Measurements from ENCODE around the gene ALOX12.
"Not testable (repeated sequence)": the region's sequence is repeated elsewhere in the genome, so short reads cannot be mapped to it uniquely, and the experiment has no call there.

Gene ALOX12

GRCh38 chr17:6995500-6996255 lies at the start of gene ALOX12:
TSS of gene ALOX12 (plus strand) at chr17:6996049. CDS start at chr17:6996118, 69 bp downstream.
- no peak within 1 kb of the TSS for H3K27ac Mint-ChIP-seq
- no peaks in the 10 kb centered on the region for H3K27me3 Mint-ChIP-seq (ENCODE audit: low read depth)
- no peak within 1 kb of the TSS for H3K4me3 Mint-ChIP-seq
- no peaks in the 10 kb centered on the region for H3K9me3 Mint-ChIP-seq
- H3K36me3 Mint-ChIP-seq (ENCODE audit: low read depth), result peaks cover 32% of the 10 kb centered on the region
- H3K4me1 Mint-ChIP-seq (ENCODE audit: low read depth), result peaks cover 2% of the 10 kb centered on the region

GRCh38 chr17:6947745-6948144 lies 48.1 kb upstream of the ALOX12 start:
- H3K9me3 Mint-ChIP-seq, result no peaks in the 10 kb centered on the region
- no peak overlapping the region for H3K27ac Mint-ChIP-seq
- H3K36me3 Mint-ChIP-seq (ENCODE audit: low read depth), result peaks cover 2% of the 10 kb centered on the region

DNA sequence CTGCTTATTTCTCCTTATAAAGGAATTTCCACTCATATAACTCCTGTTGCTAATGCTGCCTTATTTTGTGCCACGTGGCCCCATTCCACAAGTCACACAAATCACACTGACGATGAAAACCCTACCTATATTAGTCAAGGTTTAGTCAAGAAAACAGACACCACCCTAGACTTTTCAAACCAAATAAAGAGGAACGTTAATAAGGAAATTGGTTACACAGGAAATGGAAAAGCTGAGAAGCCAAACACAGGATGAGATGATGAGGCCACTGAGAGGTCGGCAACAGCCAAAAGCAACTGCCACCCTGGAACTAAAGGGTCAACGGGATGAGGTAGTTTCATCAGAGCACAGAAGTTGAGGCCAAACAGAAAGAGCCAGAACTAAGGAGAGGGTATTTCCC lies 47.3 kb upstream of the ALOX12 start:
- no peaks in the 10 kb centered on the region for H3K27me3 Mint-ChIP-seq (ENCODE audit: low read depth)
- H3K4me1 Mint-ChIP-seq (ENCODE audit: low read depth), result peaks cover 6% of the 10 kb centered on the region
- H3K36me3 Mint-ChIP-seq (ENCODE audit: low read depth), result peaks cover 2% of the 10 kb centered on the region
- no peaks in the 10 kb centered on the region for H3K9me3 Mint-ChIP-seq
- no peak overlapping the region for H3K4me3 Mint-ChIP-seq
- H3K27ac Mint-ChIP-seq, result peak overlapping the region; percentile 32

More at GRCh38 chr17:6947745-6948144, 48.1 kb upstream of the ALOX12 start:
- Mint-ChIP-seq H3K4me1 (ENCODE audit: low read depth) (peaks cover 6% of the 10 kb centered on the region), H3K27me3 (ENCODE audit: low read depth) (no peaks in the 10 kb centered on the region), H3K4me3 (no peak overlapping the region)

- no peaks in the 10 kb centered on the region for H3K9me3 Mint-ChIP-seq
- H3K4me1 Mint-ChIP-seq (ENCODE audit: low read depth), result peaks cover 6% of the 10 kb centered on the region
- no peaks in the 10 kb centered on the region for H3K27me3 Mint-ChIP-seq (ENCODE audit: low read depth)
Observed at GRCh38 chr17:6948976-6949375, 46.9 kb upstream of the ALOX12 start.

GRCh38 chr17:6950938-6951337 lies 44.9 kb upstream of the ALOX12 start:
- not testable (repeated sequence) for H3K9me3 Mint-ChIP-seq; H3K27me3 Mint-ChIP-seq (ENCODE audit: low read depth); H3K36me3 Mint-ChIP-seq (ENCODE audit: low read depth); H3K4me1 Mint-ChIP-seq (ENCODE audit: low read depth); H3K27ac Mint-ChIP-seq; H3K4me3 Mint-ChIP-seq

More at GRCh38 chr17:6948976-6949375, 46.9 kb upstream of the ALOX12 start:
- Mint-ChIP-seq H3K27ac (no peak overlapping the region), H3K36me3 (ENCODE audit: low read depth) (peaks cover 2% of the 10 kb centered on the region), H3K4me3 (no peak overlapping the region)

- Mint-ChIP-seq H3K36me3 (ENCODE audit: low read depth) (no peaks in the 10 kb centered on the region), H3K9me3 (no peaks in the 10 kb centered on the region), H3K27ac (no peak overlapping the region), H3K4me3 (no peak overlapping the region), H3K27me3 (ENCODE audit: low read depth) (no peaks in the 10 kb centered on the region), H3K4me1 (ENCODE audit: low read depth) (peaks cover 2% of the 10 kb centered on the region)
Observed at GRCh38 chr17:6953689-6954088, 42.2 kb upstream of the ALOX12 start.

DNA sequence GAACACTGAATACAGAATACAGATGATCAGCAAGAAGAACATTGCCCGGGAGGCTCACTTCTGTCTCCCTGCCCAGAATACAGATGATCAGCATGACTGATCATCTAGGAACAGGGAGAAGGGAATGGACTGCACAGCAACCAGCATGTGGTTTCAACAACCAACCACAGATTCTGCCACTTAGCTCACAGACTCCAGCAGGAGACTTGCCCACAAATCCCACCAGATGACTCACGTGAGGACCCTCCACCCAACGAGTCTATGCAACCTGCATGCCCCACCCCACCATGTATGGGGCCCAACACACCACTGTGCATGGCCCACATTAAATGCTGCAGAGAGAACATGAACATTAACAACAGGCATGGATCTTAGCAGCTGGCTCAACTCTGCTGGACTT lies 36.1 kb upstream of the ALOX12 start:
- no peaks in the 10 kb centered on the region for H3K9me3 Mint-ChIP-seq
- peaks cover 19% of the 10 kb centered on the region for H3K27me3 Mint-ChIP-seq (ENCODE audit: low read depth)
- H3K36me3 Mint-ChIP-seq (ENCODE audit: low read depth), result no peaks in the 10 kb centered on the region
- H3K4me1 Mint-ChIP-seq (ENCODE audit: low read depth), result no peaks in the 10 kb centered on the region
- H3K27ac Mint-ChIP-seq, result no peak overlapping the region
- H3K4me3 Mint-ChIP-seq, result no peak overlapping the region

GRCh38 chr17:6969323-6969726 lies 26.5 kb upstream of the ALOX12 start:
- Mint-ChIP-seq H3K27ac (no peak overlapping the region), H3K4me1 (ENCODE audit: low read depth) (peaks cover 2% of the 10 kb centered on the region), H3K4me3 (no peak overlapping the region), H3K9me3 (no peaks in the 10 kb centered on the region), H3K27me3 (ENCODE audit: low read depth) (no peaks in the 10 kb centered on the region), H3K36me3 (ENCODE audit: low read depth) (peaks cover 2% of the 10 kb centered on the region)

- Mint-ChIP-seq H3K27me3 (ENCODE audit: low read depth) (no peaks in the 10 kb centered on the region), H3K4me3 (no peak overlapping the region), H3K36me3 (ENCODE audit: low read depth) (peaks cover 2% of the 10 kb centered on the region), H3K9me3 (no peaks in the 10 kb centered on the region), H3K4me1 (ENCODE audit: low read depth) (peaks cover 2% of the 10 kb centered on the region), H3K27ac (no peak overlapping the region)
Observed at GRCh38 chr17:6970992-6971391, 24.9 kb upstream of the ALOX12 start.

- not testable (repeated sequence) for H3K4me1 Mint-ChIP-seq (ENCODE audit: low read depth); H3K9me3 Mint-ChIP-seq; H3K36me3 Mint-ChIP-seq (ENCODE audit: low read depth); H3K27me3 Mint-ChIP-seq (ENCODE audit: low read depth); H3K27ac Mint-ChIP-seq; H3K4me3 Mint-ChIP-seq
Observed at GRCh38 chr17:6979440-6979839, 16.4 kb upstream of the ALOX12 start.

DNA sequence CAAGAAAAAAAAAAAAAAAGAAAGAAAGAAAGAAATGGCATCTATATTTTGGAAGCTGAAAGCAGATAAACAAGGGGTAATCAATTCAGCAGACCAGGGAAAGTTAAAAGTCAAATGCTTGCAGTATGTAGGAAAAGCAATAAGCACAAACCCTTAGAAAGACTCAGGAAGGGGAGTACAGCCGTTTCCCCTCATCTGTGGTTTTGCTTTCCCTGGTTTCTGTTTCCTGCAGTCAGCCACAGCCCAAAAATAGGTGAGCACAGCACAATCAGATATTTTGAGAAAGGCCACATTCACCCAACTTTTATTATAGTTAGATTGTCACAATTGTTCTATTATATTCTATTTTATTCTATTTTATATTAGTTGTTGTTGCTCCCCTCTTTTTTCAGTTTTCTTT lies 14.4 kb upstream of the ALOX12 start:
- H3K4me3 Mint-ChIP-seq, result no peak overlapping the region
- no peak overlapping the region for H3K27ac Mint-ChIP-seq
- peaks cover 9% of the 10 kb centered on the region for H3K4me1 Mint-ChIP-seq (ENCODE audit: low read depth)
- no peaks in the 10 kb centered on the region for H3K36me3 Mint-ChIP-seq (ENCODE audit: low read depth)
- peaks cover 10% of the 10 kb centered on the region for H3K27me3 Mint-ChIP-seq (ENCODE audit: low read depth)
- H3K9me3 Mint-ChIP-seq, result peaks cover 6% of the 10 kb centered on the region

GRCh38 chr17:6985266-6985665 lies 10.6 kb upstream of the ALOX12 start:
- no peaks in the 10 kb centered on the region for H3K9me3 Mint-ChIP-seq
- peaks cover 2% of the 10 kb centered on the region for H3K36me3 Mint-ChIP-seq (ENCODE audit: low read depth)
- H3K4me1 Mint-ChIP-seq (ENCODE audit: low read depth), result peaks cover 9% of the 10 kb centered on the region
- H3K27me3 Mint-ChIP-seq (ENCODE audit: low read depth), result peaks cover 6% of the 10 kb centered on the region
- no peak overlapping the region for H3K4me3 Mint-ChIP-seq
- no peak overlapping the region for H3K27ac Mint-ChIP-seq

DNA sequence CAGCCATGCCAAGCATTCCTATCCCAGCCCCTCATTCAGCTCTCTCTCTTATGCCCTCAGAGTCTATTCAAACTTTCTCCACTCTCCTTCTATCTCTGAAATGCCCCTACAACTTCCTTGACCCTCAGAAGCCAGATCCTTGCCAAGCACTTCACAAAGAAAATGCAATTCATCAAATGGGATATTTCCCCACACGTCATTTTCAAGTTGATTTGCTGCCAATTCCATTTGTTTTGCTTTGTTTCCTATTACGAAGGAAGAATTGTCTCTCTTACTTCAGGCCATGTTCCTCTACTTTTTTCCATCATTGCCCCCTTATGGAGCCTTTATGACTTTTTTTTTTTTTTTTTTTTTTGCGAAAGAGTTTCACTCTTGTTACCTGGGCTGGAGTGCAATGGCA lies 9.2 kb upstream of the ALOX12 start:
- Mint-ChIP-seq H3K9me3 (no peaks in the 10 kb centered on the region), H3K4me1 (ENCODE audit: low read depth) (no peaks in the 10 kb centered on the region), H3K4me3 (no peak overlapping the region), H3K36me3 (ENCODE audit: low read depth) (peaks cover 2% of the 10 kb centered on the region), H3K27me3 (ENCODE audit: low read depth) (no peaks in the 10 kb centered on the region), H3K27ac (no peak overlapping the region)

- H3K9me3 Mint-ChIP-seq, result no peaks in the 10 kb centered on the region
- no peak overlapping the region for H3K27ac Mint-ChIP-seq
- no peaks in the 10 kb centered on the region for H3K27me3 Mint-ChIP-seq (ENCODE audit: low read depth)
- no peak overlapping the region for H3K4me3 Mint-ChIP-seq
- no peaks in the 10 kb centered on the region for H3K4me1 Mint-ChIP-seq (ENCODE audit: low read depth)
- peaks cover 12% of the 10 kb centered on the region for H3K36me3 Mint-ChIP-seq (ENCODE audit: low read depth)
Observed at GRCh38 chr17:6989779-6990178, 6.1 kb upstream of the ALOX12 start.

- H3K36me3 Mint-ChIP-seq (ENCODE audit: low read depth), result peaks cover 24% of the 10 kb centered on the region
- not testable (repeated sequence) for H3K4me1 Mint-ChIP-seq (ENCODE audit: low read depth); H3K9me3 Mint-ChIP-seq; H3K27me3 Mint-ChIP-seq (ENCODE audit: low read depth); H3K4me3 Mint-ChIP-seq; H3K27ac Mint-ChIP-seq
Observed at GRCh38 chr17:6993613-6994056, 2.2 kb upstream of the ALOX12 start.

Data from T-helper 1 cell treated with Interleukin-12 subunit alpha and Interleukin-12 subunit beta and Interleukin-4 antibody, amounts not matched to agents 30 μg/mL and 1 μg/mL, for 36 hours (primary cell).